KOPT-K1 (cell line): ENCODE results near the gene ZNF526.
A peak's percentile ranks its signal among the peaks of the same experiment; 100 is the strongest.
"Not testable (repeated sequence)": the region's sequence is repeated elsewhere in the genome, so short reads cannot be mapped to it uniquely, and the experiment has no call there.

Experiments
- H3K27ac ChIP-seq: fragments of 200-600 bp; sonication (generic); 2 replicates; pipeline ENCODE4 v1.5.1; 2016; ENCODE audit warnings: antibody characterized with exemption, mild to moderate bottlenecking, low read depth, low read length; ENCODE audit not compliant: poor library complexity, severe bottlenecking
- H3K36me3 ChIP-seq: fragments of 200-600 bp; sonication (generic); 2 replicates; pipeline ENCODE4 v1.5.1; 2017; ENCODE audit warnings: antibody characterized with exemption, mild to moderate bottlenecking, low read length, moderate library complexity; ENCODE audit not compliant: insufficient read depth
- H3K9me3 ChIP-seq: fragments of 200-600 bp; sonication (generic); 2 replicates; pipeline ENCODE4 v1.5.1; 2017; ENCODE audit warnings: antibody characterized with exemption, low read length, mild to moderate bottlenecking; ENCODE audit not compliant: insufficient read depth, poor library complexity, severe bottlenecking

The ZNF526 gene

GRCh38 chr19:42253245-42254088 lies 33.4 kb downstream of the ZNF526 start:
- no peaks in the 10 kb centered on the region for H3K9me3 ChIP-seq
- peaks cover 24% of the 10 kb centered on the region; the same call in 1 of the 2 replicates for H3K36me3 ChIP-seq
- peak overlapping the region; percentile 95 for H3K27ac ChIP-seq

- H3K36me3 ChIP-seq = peaks cover 17% of the 10 kb centered on the region; the same call in 1 of the 2 replicates
- peak overlapping the region; percentile 95 for H3K27ac ChIP-seq
- no peaks in the 10 kb centered on the region for H3K9me3 ChIP-seq
Measured at GRCh38 chr19:42254089-42254849, 34.2 kb downstream of the ZNF526 start.

GRCh38 chr19:42254850-42255765 lies 35.0 kb downstream of the ZNF526 start, which contains the start of gene ERF:
TSS of gene ERF (minus strand) at chr19:42255128. CDS start at chr19:42254999, 129 bp downstream.
- Histone ChIP-seq H3K9me3 (no peaks in the 10 kb centered on the region), H3K36me3 (peaks cover 8% of the 10 kb centered on the region; the same call in 1 of the 2 replicates), H3K27ac (peak within 1 kb of the TSS; percentile 95)

- no peak overlapping the region for H3K27ac ChIP-seq
- no peaks in the 10 kb centered on the region for H3K9me3 ChIP-seq
- H3K36me3 ChIP-seq = no peaks in the 10 kb centered on the region
Measured at GRCh38 chr19:42255766-42256745, 35.9 kb downstream of the ZNF526 start.

GRCh38 chr19:42257842-42258241 lies 37.7 kb downstream of the ZNF526 start:
- H3K9me3 ChIP-seq, H3K36me3 ChIP-seq, H3K27ac ChIP-seq: not testable (repeated sequence)

- Histone ChIP-seq H3K27ac (no peak overlapping the region), H3K9me3 (no peaks in the 10 kb centered on the region), H3K36me3 (no peaks in the 10 kb centered on the region)
Measured at GRCh38 chr19:42261763-42262162, 41.7 kb downstream of the ZNF526 start.

GRCh38 chr19:42266105-42266504 lies 46.0 kb downstream of the ZNF526 start:
- H3K9me3 ChIP-seq, H3K27ac ChIP-seq, H3K36me3 ChIP-seq: not testable (repeated sequence)

GRCh38 chr19:42266928-42267603 lies 47.0 kb downstream of the ZNF526 start:
- H3K9me3 ChIP-seq, H3K27ac ChIP-seq, H3K36me3 ChIP-seq: not testable (repeated sequence)

- H3K9me3 ChIP-seq = no peaks in the 10 kb centered on the region
- H3K36me3 ChIP-seq = peaks cover 1% of the 10 kb centered on the region; the same call in 1 of the 2 replicates
- peak overlapping the region; percentile 93 for H3K27ac ChIP-seq
Measured at GRCh38 chr19:42267644-42268141, 47.6 kb downstream of the ZNF526 start.

- peaks cover 7% of the 10 kb centered on the region; the same call in 1 of the 2 replicates for H3K36me3 ChIP-seq
- H3K27ac ChIP-seq = peak overlapping the region; percentile 93
- H3K9me3 ChIP-seq = no peaks in the 10 kb centered on the region
Measured at GRCh38 chr19:42268142-42268703, 48.1 kb downstream of the ZNF526 start.

- no peaks in the 10 kb centered on the region for H3K9me3 ChIP-seq
- H3K36me3 ChIP-seq = peaks cover 13% of the 10 kb centered on the region; the same call in 1 of the 2 replicates
- H3K27ac ChIP-seq = peak within 1 kb of the TSS; percentile 93
Measured at GRCh38 chr19:42268704-42269477, 48.8 kb downstream of the ZNF526 start, which contains the start of gene CIC. TSS of gene CIC (plus strand) at chr19:42269252. CDS start at chr19:42271784, 2,532 bp downstream.
